DND-41 (cell line): ENCODE measurements around the gene GRM3.

ENCODE experiments used
- ATAC-seq: fragments of 200-7000 bp; cut with Tn5 transposase; 3 replicates; pipeline ENCODE4 v1.9.1; 2021; ENCODE audit warnings: low read depth; ENCODE audit not compliant: insufficient read depth
- DNase-seq: peaks from one replicate; pipeline ENCODE4 v3.0.0-alpha.2; 2020
- H2AFZ ChIP-seq: 2 replicates; pipeline ENCODE4 v1.6.0; 2012; ENCODE audit warnings: low read depth, low read length
- H3K27ac ChIP-seq: 2 replicates; pipeline ENCODE4 v1.5.1; 2012; ENCODE audit warnings: low read length, inconsistent platforms
- H3K27me3 ChIP-seq: fragments of 200-600 bp; sonication (generic); 2 replicates; pipeline ENCODE4 v1.6.0; 2012; ENCODE audit warnings: low read length, mild to moderate bottlenecking, inconsistent platforms; ENCODE audit not compliant: insufficient read depth, poor library complexity
- H3K36me3 ChIP-seq: 2 replicates; pipeline ENCODE4 v1.5.1; 2012; ENCODE audit warnings: low read length, inconsistent platforms; ENCODE audit not compliant: insufficient read depth
- H3K4me1 ChIP-seq: 2 replicates; pipeline ENCODE4 v1.5.1; 2012; ENCODE audit warnings: mild to moderate bottlenecking, low read length; ENCODE audit not compliant: insufficient read depth
- H3K4me2 ChIP-seq: 2 replicates; pipeline ENCODE4 v1.6.0; 2012; ENCODE audit warnings: mild to moderate bottlenecking, moderate library complexity, low read length, inconsistent platforms; ENCODE audit not compliant: insufficient read depth
- H3K4me3 ChIP-seq, 2 experiments: fragments of 200-600 bp in 1 of 2; shearing (Covaris generic) in 1 of 2; 2 replicates each; pipeline ENCODE4 v1.5.1; 2012 to 2016; ENCODE audit warnings: inconsistent platforms in 2 of 2, low read length in 2 of 2, mild to moderate bottlenecking in 2 of 2, low read depth in 1 of 2, moderate library complexity in 1 of 2
- H3K79me2 ChIP-seq: 2 replicates; pipeline ENCODE4 v1.6.0; 2012; ENCODE audit warnings: low read length, inconsistent platforms; ENCODE audit not compliant: insufficient read depth
- H3K9ac ChIP-seq: 2 replicates; pipeline ENCODE4 v1.6.0; 2012; ENCODE audit warnings: low read depth, mild to moderate bottlenecking, inconsistent platforms, low read length, moderate library complexity
- H3K9me3 ChIP-seq: 2 replicates; pipeline ENCODE4 v1.5.1; 2012; ENCODE audit warnings: low read length, moderate library complexity, mild to moderate bottlenecking, inconsistent platforms; ENCODE audit not compliant: insufficient read depth, severe bottlenecking
- H4K20me1 ChIP-seq: 2 replicates; pipeline ENCODE4 v1.6.0; 2012; ENCODE audit warnings: low read length; ENCODE audit not compliant: insufficient read depth
- CTCF ChIP-seq: IDR thresholded peaks from 2 replicates; pipeline ENCODE4 v1.5.1; 2012; ENCODE audit warnings: borderline replicate concordance, low read length, moderate library complexity, mild to moderate bottlenecking; ENCODE audit not compliant: poor library complexity, severe bottlenecking; ENCODE audit errors: extremely low read depth
- EZH2 ChIP-seq: IDR thresholded peaks from 3 replicates; pipeline ENCODE4 v1.6.1; 2012; ENCODE audit warnings: borderline replicate concordance, low read depth, mild to moderate bottlenecking, moderate library complexity, low read length, inconsistent platforms; ENCODE audit not compliant: severe bottlenecking

Gene GRM3

GRCh38 chr7:86818903-86819302, 175.2 kb downstream of the GRM3 start:
- Histone ChIP-seq H3K9me3 (no peaks in the 10 kb centered on the region), H3K4me1 (no peaks in the 10 kb centered on the region), H4K20me1 (no peaks in the 10 kb centered on the region), H3K27me3 (peaks cover 3% of the 10 kb centered on the region), H3K9ac (no peak overlapping the region), H3K4me2 (no peak overlapping the region), H2AFZ (no peak overlapping the region), H3K27ac (no peak overlapping the region), H3K79me2 (no peaks in the 10 kb centered on the region), H3K36me3 (no peaks in the 10 kb centered on the region), H3K4me3 (no peak overlapping the region)
- no peak for TF ChIP-seq CTCF
- no peak for TF ChIP-seq EZH2
- ATAC-seq (no peak), DNase-seq (no peak)

- Histone ChIP-seq H4K20me1 (no peaks in the 10 kb centered on the region), H3K9ac (no peak overlapping the region), H2AFZ (no peak overlapping the region), H3K36me3 (no peaks in the 10 kb centered on the region), H3K4me3 (no peak overlapping the region), H3K9me3 (no peaks in the 10 kb centered on the region), H3K4me1 (no peaks in the 10 kb centered on the region), H3K27ac (no peak overlapping the region), H3K4me2 (no peak overlapping the region), H3K79me2 (no peaks in the 10 kb centered on the region), H3K27me3 (no peaks in the 10 kb centered on the region)
- ATAC-seq (no peak), DNase-seq (no peak)
- no peak for TF ChIP-seq EZH2
- TF ChIP-seq CTCF = no peak
Observed at GRCh38 chr7:86823769-86824168, 180.1 kb downstream of the GRM3 start.

GRCh38 chr7:86825264-86825663, 181.6 kb downstream of the GRM3 start:
- no peak overlapping the region for H3K4me2 ChIP-seq
- H3K27me3 ChIP-seq = no peaks in the 10 kb centered on the region
- no peaks in the 10 kb centered on the region for H3K79me2 ChIP-seq
- H3K36me3 ChIP-seq = no peaks in the 10 kb centered on the region
- DNase-seq (no peak), ATAC-seq (no peak)
- no peaks in the 10 kb centered on the region for H3K9me3 ChIP-seq
- no peaks in the 10 kb centered on the region for H4K20me1 ChIP-seq
- H3K4me3 ChIP-seq = no peak overlapping the region
- H3K9ac ChIP-seq = no peak overlapping the region
- no peaks in the 10 kb centered on the region for H3K4me1 ChIP-seq
- no peak overlapping the region for H3K27ac ChIP-seq
- no peak for TF ChIP-seq EZH2
- no peak for TF ChIP-seq CTCF
- H2AFZ ChIP-seq = no peak overlapping the region

GRCh38 chr7:86826948-86827347, 183.2 kb downstream of the GRM3 start:
- no peaks in the 10 kb centered on the region for H3K9me3 ChIP-seq
- H3K9ac ChIP-seq = no peak overlapping the region
- H3K4me3 ChIP-seq = no peak overlapping the region
- no peaks in the 10 kb centered on the region for H3K27me3 ChIP-seq
- no peak overlapping the region for H2AFZ ChIP-seq
- no peak overlapping the region for H3K27ac ChIP-seq
- no peak overlapping the region for H3K4me2 ChIP-seq
- TF ChIP-seq EZH2 (no peak), CTCF (no peak)
- no peaks in the 10 kb centered on the region for H3K4me1 ChIP-seq
- H4K20me1 ChIP-seq = no peaks in the 10 kb centered on the region
- no peak for DNase-seq
- no peaks in the 10 kb centered on the region for H3K36me3 ChIP-seq
- no peak for ATAC-seq
- no peaks in the 10 kb centered on the region for H3K79me2 ChIP-seq
